K562 (cell line): Measurements from ENCODE around the gene TMEM184B. TPM values are rescaled to one million over a fixed set of nuclear protein-coding genes. Genes with fewer than 3 reads are reported as not detected.

Source experiments
- ARID3A ChIP-seq: IDR thresholded peaks from 2 replicates; pipeline ENCODE4 v1.6.1; 2012; ENCODE audit warnings: low read depth, low read length, improper control_type of control experiment, borderline replicate concordance
- CBX2 ChIP-seq: fragments of 200-600 bp; sonication (generic); IDR thresholded peaks from one replicate; pipeline ENCODE4 v1.6.1; 2012; ENCODE audit warnings: mild to moderate bottlenecking, low read length, inconsistent platforms; ENCODE audit not compliant: insufficient read depth, poor library complexity, severe bottlenecking
- DMBX1 ChIP-seq: fragments of 250-450 bp; sonication (Bioruptor Pico); IDR thresholded peaks from 2 replicates; pipeline ENCODE4 v1.8.0; 2022; ENCODE audit warnings: inconsistent platforms, mild to moderate bottlenecking, moderate library complexity, borderline replicate concordance
- HMGN3 ChIP-seq: IDR thresholded peaks from 2 replicates; pipeline ENCODE4 v1.6.1; 2011; ENCODE audit warnings: borderline replicate concordance, low read depth, mild to moderate bottlenecking, mixed read lengths, low read length; ENCODE audit not compliant: insufficient read length; ENCODE audit errors: extremely low read depth
- KAT2B ChIP-seq: IDR thresholded peaks from one replicate; pipeline ENCODE4 v1.6.1; 2012; ENCODE audit warnings: low read depth, mild to moderate bottlenecking, control low read depth, inconsistent platforms, low read length, moderate library complexity
- NCOA2 ChIP-seq, 2 experiments: fragments of 450-650 bp; IDR thresholded peaks; 2 replicates each; pipeline ENCODE4 v1.6.1; 2018; ENCODE audit warnings: mild to moderate bottlenecking in 2 of 2, moderate library complexity in 1 of 2; ENCODE audit not compliant: partially characterized antibody in 2 of 2
- NUFIP1 ChIP-seq: fragments of 450-650 bp; IDR thresholded peaks from 2 replicates; pipeline ENCODE4 v1.6.1; 2018; ENCODE audit not compliant: partially characterized antibody
- RHOXF2B ChIP-seq: fragments of 250-450 bp; sonication (Bioruptor Pico); conservative IDR thresholded peaks from 2 replicates; pipeline ENCODE4 v1.5.1; 2021
- SUPT5H ChIP-seq: fragments of 450-650 bp; IDR thresholded peaks from 2 replicates; pipeline ENCODE4 v1.6.1; 2016
- ZNF174 ChIP-seq: fragments of 250-450 bp; sonication (Bioruptor Pico); IDR thresholded peaks from 2 replicates; pipeline ENCODE4 v1.4.0; 2020; ENCODE audit warnings: mild to moderate bottlenecking
- polyA plus RNA-seq, 8 experiments: library from polyadenylated mRNA; depleted of rRNA in 4 of 8; stranded (reverse) in 5 of 8; unstranded in 3 of 8; fragments of >200 nt; fragmentation: Nextera tagmentation in 2 of 8; fragmentation: Illumina TruSeq in 1 of 8; extraction: Ambion mirVana in 2 of 8; extraction: Trizol in 1 of 8; gene quantifications; 2 replicates each; pipeline versions ENCODE4 v1.2.1 to v1.2.3, GENCODE V29; 2011 to 2014; ENCODE audit warnings: inconsistent platforms in 1 of 8, missing spikeins in 1 of 8
- total RNA-seq, 7 experiments: library from RNA; depleted of rRNA in 6 of 7; stranded (reverse); fragments of >200 nt in 6 of 7; fragmentation: Illumina TruSeq in 2 of 7; extraction: Trizol in 2 of 7; gene quantifications; 2 replicates each; pipeline versions ENCODE4 v1.2.1 to v1.2.3, GENCODE V29; 2011 to 2021; ENCODE audit warnings: low replicate concordance in 1 of 7
- TF ChIP-seq, protein P1 (sequence below): fragments of 450-650 bp; IDR thresholded peaks from 2 replicates; pipeline ENCODE4 v1.6.1; 2016; ENCODE audit warnings: mild to moderate bottlenecking, moderate library complexity
- TF ChIP-seq, protein P2 (sequence below): fragments of 200-400 bp; formaldehyde crosslinking; IDR thresholded peaks from 2 replicates; pipeline ENCODE4 v1.6.1; 2017; ENCODE audit warnings: mild to moderate bottlenecking, low read depth, low read length, moderate library complexity

Gene TMEM184B
- total and polyA plus RNA-seq, 9 of the 15 experiments (the other 6 are each of a cell fraction or from before 2014, with no cell fraction given): 0.31 to 25.1 (median 6.2) TPM

- TF ChIP-seq NUFIP1 (no peak), ARID3A (no peak), KAT2B (no peak), SUPT5H (no peak), ZNF174 (CRISPR knock-in tag) (no peak), DMBX1 (CRISPR knock-in tag) (no peak), NCOA2 (IDR thresholded peaks at IDR 0.05; ENCODE audit: partially characterized antibody in 2 of 2) (no peak), HMGN3 (peak; percentile 43), CBX2 (no peak), RHOXF2B (CRISPR knock-in tag) (no peak)
- TF ChIP-seq, protein P1, sequence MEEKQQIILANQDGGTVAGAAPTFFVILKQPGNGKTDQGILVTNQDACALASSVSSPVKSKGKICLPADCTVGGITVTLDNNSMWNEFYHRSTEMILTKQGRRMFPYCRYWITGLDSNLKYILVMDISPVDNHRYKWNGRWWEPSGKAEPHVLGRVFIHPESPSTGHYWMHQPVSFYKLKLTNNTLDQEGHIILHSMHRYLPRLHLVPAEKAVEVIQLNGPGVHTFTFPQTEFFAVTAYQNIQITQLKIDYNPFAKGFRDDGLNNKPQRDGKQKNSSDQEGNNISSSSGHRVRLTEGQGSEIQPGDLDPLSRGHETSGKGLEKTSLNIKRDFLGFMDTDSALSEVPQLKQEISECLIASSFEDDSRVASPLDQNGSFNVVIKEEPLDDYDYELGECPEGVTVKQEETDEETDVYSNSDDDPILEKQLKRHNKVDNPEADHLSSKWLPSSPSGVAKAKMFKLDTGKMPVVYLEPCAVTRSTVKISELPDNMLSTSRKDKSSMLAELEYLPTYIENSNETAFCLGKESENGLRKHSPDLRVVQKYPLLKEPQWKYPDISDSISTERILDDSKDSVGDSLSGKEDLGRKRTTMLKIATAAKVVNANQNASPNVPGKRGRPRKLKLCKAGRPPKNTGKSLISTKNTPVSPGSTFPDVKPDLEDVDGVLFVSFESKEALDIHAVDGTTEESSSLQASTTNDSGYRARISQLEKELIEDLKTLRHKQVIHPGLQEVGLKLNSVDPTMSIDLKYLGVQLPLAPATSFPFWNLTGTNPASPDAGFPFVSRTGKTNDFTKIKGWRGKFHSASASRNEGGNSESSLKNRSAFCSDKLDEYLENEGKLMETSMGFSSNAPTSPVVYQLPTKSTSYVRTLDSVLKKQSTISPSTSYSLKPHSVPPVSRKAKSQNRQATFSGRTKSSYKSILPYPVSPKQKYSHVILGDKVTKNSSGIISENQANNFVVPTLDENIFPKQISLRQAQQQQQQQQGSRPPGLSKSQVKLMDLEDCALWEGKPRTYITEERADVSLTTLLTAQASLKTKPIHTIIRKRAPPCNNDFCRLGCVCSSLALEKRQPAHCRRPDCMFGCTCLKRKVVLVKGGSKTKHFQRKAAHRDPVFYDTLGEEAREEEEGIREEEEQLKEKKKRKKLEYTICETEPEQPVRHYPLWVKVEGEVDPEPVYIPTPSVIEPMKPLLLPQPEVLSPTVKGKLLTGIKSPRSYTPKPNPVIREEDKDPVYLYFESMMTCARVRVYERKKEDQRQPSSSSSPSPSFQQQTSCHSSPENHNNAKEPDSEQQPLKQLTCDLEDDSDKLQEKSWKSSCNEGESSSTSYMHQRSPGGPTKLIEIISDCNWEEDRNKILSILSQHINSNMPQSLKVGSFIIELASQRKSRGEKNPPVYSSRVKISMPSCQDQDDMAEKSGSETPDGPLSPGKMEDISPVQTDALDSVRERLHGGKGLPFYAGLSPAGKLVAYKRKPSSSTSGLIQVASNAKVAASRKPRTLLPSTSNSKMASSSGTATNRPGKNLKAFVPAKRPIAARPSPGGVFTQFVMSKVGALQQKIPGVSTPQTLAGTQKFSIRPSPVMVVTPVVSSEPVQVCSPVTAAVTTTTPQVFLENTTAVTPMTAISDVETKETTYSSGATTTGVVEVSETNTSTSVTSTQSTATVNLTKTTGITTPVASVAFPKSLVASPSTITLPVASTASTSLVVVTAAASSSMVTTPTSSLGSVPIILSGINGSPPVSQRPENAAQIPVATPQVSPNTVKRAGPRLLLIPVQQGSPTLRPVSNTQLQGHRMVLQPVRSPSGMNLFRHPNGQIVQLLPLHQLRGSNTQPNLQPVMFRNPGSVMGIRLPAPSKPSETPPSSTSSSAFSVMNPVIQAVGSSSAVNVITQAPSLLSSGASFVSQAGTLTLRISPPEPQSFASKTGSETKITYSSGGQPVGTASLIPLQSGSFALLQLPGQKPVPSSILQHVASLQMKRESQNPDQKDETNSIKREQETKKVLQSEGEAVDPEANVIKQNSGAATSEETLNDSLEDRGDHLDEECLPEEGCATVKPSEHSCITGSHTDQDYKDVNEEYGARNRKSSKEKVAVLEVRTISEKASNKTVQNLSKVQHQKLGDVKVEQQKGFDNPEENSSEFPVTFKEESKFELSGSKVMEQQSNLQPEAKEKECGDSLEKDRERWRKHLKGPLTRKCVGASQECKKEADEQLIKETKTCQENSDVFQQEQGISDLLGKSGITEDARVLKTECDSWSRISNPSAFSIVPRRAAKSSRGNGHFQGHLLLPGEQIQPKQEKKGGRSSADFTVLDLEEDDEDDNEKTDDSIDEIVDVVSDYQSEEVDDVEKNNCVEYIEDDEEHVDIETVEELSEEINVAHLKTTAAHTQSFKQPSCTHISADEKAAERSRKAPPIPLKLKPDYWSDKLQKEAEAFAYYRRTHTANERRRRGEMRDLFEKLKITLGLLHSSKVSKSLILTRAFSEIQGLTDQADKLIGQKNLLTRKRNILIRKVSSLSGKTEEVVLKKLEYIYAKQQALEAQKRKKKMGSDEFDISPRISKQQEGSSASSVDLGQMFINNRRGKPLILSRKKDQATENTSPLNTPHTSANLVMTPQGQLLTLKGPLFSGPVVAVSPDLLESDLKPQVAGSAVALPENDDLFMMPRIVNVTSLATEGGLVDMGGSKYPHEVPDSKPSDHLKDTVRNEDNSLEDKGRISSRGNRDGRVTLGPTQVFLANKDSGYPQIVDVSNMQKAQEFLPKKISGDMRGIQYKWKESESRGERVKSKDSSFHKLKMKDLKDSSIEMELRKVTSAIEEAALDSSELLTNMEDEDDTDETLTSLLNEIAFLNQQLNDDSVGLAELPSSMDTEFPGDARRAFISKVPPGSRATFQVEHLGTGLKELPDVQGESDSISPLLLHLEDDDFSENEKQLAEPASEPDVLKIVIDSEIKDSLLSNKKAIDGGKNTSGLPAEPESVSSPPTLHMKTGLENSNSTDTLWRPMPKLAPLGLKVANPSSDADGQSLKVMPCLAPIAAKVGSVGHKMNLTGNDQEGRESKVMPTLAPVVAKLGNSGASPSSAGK: no peak
- TF ChIP-seq, protein P2, sequence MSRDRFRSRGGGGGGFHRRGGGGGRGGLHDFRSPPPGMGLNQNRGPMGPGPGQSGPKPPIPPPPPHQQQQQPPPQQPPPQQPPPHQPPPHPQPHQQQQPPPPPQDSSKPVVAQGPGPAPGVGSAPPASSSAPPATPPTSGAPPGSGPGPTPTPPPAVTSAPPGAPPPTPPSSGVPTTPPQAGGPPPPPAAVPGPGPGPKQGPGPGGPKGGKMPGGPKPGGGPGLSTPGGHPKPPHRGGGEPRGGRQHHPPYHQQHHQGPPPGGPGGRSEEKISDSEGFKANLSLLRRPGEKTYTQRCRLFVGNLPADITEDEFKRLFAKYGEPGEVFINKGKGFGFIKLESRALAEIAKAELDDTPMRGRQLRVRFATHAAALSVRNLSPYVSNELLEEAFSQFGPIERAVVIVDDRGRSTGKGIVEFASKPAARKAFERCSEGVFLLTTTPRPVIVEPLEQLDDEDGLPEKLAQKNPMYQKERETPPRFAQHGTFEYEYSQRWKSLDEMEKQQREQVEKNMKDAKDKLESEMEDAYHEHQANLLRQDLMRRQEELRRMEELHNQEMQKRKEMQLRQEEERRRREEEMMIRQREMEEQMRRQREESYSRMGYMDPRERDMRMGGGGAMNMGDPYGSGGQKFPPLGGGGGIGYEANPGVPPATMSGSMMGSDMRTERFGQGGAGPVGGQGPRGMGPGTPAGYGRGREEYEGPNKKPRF: no peak
Observed at GRCh38 chr22:38316364-38317121, 43.7 kb upstream of the TMEM184B start (continued).
